ENCODE measurements around the gene ANKRD65.
"Not testable (repeated sequence)": the region's sequence is repeated elsewhere in the genome, so short reads cannot be mapped to it uniquely, and the experiment has no call there.

ANKRD65 gene

DNA sequence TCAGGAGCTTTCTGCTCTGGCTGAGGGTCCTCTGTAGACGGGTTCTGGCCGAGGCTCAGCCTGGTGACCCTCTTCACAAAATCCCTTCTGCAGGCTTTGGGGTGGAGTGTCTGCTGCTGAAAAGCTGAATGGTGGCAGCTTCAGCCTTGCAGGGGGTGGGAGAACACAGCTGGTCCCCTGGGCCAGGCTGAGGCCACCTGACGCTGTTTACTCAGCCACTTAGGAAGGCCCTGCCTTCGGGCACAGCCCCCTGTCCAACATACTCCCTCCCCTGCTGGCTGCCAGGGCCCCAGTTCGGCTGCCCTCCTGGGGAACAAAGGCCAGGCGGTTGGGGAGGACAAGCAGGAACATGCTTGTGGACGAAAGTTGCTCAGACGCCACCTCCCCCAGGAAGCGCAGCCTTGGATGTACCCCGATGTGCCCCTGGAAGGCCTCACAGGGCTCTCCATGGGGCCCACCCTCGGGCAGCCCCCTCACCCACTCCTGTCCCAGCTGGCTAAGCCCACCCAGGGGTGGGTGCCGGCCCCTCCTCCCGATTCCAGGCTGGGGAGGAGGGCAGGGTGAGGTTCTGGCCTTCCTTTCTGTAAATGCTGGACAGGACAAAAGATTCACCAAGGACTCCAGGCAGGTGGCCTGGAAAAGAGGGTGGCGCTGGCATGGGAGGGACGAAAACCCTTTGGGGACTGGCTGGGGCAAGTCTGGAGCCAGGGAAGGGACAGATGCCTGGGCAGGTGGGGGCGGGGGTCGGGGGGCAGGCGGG is at the start of gene ANKRD65:
ANKRD65 (minus strand) TSS at position 130 of the 760 bp plus-strand sequence. CDS start 271 bp downstream, outside the sequence.
- TF ChIP-seq, protein P1, sequence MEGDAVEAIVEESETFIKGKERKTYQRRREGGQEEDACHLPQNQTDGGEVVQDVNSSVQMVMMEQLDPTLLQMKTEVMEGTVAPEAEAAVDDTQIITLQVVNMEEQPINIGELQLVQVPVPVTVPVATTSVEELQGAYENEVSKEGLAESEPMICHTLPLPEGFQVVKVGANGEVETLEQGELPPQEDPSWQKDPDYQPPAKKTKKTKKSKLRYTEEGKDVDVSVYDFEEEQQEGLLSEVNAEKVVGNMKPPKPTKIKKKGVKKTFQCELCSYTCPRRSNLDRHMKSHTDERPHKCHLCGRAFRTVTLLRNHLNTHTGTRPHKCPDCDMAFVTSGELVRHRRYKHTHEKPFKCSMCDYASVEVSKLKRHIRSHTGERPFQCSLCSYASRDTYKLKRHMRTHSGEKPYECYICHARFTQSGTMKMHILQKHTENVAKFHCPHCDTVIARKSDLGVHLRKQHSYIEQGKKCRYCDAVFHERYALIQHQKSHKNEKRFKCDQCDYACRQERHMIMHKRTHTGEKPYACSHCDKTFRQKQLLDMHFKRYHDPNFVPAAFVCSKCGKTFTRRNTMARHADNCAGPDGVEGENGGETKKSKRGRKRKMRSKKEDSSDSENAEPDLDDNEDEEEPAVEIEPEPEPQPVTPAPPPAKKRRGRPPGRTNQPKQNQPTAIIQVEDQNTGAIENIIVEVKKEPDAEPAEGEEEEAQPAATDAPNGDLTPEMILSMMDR (IDR thresholded peaks at IDR 0.05; ENCODE audit: insufficient read depth, missing control alignments): no peak
- DNase-seq (ENCODE audit: insufficient read length, low spot score) (peak; percentile 28), FAIRE-seq (no peak)

DNA sequence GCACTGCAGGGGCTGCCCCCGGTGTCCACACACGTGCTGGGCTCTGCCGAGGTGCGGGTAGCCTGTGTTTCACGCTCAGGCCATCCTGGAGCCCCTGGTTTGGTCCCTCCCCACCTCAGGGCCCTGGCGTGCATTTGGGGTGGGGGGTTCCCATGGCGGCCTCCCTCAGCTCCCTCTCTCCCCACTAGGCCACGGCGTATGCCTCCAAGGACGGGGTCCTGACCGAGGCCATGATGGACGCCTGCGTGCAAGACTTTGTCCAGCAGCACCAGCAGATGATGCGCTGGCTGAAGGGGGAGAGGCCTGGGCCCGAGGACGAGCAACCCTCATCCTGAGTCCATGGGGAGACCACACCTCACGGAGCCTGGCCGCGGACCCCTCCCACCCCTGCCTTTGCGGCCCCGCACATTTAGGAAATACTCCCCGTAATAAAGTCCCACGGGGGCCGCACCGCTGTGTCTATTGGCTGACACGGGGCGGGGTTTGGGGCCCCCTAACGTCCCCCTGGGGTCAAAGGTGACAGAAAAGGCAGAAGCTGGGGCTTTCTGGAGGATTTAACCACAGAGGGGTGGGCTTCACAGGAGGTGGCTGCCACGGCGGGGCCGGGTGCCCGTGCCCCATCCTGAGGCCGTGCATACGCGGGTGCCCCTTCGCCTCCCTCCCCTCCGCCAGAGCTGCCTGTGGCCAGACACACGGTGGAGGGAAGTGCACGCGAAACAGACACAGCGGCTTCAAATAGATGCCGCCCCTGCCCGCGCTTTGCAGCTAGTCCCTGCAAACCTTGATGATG is 47.3 kb upstream of the ANKRD65 start:
- FAIRE-seq; DNase-seq (ENCODE audit: insufficient read length, low spot score): not testable (repeated sequence)

DNA sequence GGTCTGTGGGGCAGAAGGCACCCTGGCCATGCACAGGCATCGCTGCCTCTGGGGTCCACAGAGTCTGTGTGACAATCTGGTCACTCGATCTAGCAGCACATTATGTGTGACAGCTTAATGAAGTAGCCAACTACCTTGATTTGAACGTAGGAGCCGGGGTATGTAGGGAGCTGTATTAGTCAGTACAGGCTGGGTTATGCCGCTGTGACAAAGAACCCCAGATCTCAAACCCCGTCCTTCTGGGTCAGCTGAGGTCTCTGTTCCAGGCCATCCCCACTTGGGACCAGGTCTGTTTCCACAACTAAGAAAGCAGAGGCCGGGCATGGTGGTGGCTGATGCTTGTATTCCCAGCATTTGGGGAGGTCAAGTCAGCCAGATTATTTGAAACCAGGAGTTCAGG is 42.2 kb upstream of the ANKRD65 start:
- no peak for FAIRE-seq
- TF ChIP-seq, protein P1 (IDR thresholded peaks at IDR 0.05; ENCODE audit: insufficient read depth, missing control alignments): no peak
- no peak for DNase-seq (ENCODE audit: insufficient read length, low spot score)

DNA sequence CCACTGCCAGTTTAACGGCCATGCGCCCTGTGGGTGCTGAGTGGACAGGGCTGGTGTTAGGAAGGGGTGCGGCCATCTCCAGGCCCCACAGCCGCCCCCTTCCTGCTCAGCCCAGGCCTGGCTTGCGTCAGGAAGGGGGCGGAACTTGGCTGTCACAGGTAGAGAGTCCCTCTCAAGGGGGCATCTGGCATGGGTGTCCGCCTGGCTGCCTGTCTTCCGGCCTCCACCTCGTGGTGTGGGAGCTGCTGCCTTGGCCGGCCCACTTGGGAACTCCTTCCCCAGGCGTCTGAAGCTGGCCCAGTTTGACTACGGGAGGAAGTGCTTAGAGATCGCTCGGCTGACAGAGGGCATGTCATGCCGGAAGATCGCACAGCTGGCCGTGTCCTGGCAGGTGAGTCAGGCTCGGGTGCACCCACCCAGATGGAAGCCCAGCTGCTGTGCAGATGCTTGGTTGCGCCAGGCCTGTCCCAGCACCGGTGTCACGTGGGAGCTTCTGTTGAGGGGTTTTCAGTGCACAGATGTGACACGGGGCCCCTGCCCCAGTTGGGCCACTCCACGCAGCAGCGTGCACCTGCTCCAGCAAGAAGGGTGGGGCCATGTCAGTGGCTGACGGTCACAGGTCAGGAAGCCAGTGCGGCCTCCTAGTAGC is 41.4 kb upstream of the ANKRD65 start:
- TF ChIP-seq, protein P1 (IDR thresholded peaks at IDR 0.05; ENCODE audit: insufficient read depth, missing control alignments): no peak

DNA sequence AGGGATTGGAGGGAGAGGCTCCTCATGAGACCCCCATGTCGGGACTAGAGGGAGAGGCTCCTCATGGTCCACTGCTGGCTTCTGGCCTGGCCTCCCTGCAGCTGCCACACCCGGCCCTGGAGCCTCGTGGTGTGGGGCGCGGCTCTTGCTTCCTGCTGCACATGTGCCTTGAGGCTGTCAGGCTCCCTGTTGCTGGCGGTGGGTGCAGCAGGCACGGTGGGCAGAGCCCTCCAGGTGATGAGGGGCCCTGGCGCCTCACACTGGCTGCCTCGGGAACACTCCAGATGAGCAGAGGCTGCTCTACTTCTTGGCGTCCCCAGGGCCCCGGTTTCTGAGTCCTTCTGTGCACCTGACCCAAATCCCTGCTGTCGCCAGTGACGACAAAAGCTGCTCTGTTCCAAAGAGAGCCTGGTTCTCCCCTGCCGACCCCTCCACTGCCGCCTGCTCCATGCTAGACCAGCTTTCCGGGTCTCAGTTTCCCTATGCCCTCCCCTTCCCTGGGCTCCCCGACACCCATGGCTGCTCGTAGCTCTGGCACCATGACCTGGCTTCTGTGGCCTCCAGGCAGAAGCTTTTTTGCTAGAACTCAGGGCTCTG is 40.7 kb upstream of the ANKRD65 start:
- FAIRE-seq: no peak
- TF ChIP-seq, protein P1 (IDR thresholded peaks at IDR 0.05; ENCODE audit: insufficient read depth, missing control alignments): no peak
- no peak for DNase-seq (ENCODE audit: insufficient read length, low spot score)

More for the DNA sequence above, 41.4 kb upstream of the ANKRD65 start:
- no peak for FAIRE-seq
- DNase-seq (ENCODE audit: insufficient read length, low spot score): no peak

GRCh38 chr1:1460540-1461130 is 39.6 kb upstream of the ANKRD65 start:
- FAIRE-seq (no peak), DNase-seq (ENCODE audit: insufficient read length, low spot score) (no peak)
- TF ChIP-seq, protein P1 (IDR thresholded peaks at IDR 0.05; ENCODE audit: insufficient read depth, missing control alignments): no peak

GRCh38 chr1:1459711-1460110 is 38.6 kb upstream of the ANKRD65 start:
- not testable (repeated sequence) for FAIRE-seq; DNase-seq (ENCODE audit: insufficient read length, low spot score)

GRCh38 chr1:1459156-1459555 is 38.1 kb upstream of the ANKRD65 start:
- FAIRE-seq; DNase-seq (ENCODE audit: insufficient read length, low spot score): not testable (repeated sequence)

- FAIRE-seq; DNase-seq (ENCODE audit: insufficient read length, low spot score): not testable (repeated sequence)
These were observed 35.7 kb upstream of the ANKRD65 start for GRCh38 chr1:1456683-1457255.

- DNase-seq (ENCODE audit: insufficient read length, low spot score); FAIRE-seq: not testable (repeated sequence)
These were observed 34.9 kb upstream of the ANKRD65 start for GRCh38 chr1:1455934-1456333.
